ENCODE results near the gene MET. TPM values are rescaled to one million over a fixed set of nuclear protein-coding genes. Genes with fewer than 3 reads are reported as not detected.

Gene MET
- total RNA-seq, 2 donors from 2014 or later = 2.5 to 7.3 TPM

DNA sequence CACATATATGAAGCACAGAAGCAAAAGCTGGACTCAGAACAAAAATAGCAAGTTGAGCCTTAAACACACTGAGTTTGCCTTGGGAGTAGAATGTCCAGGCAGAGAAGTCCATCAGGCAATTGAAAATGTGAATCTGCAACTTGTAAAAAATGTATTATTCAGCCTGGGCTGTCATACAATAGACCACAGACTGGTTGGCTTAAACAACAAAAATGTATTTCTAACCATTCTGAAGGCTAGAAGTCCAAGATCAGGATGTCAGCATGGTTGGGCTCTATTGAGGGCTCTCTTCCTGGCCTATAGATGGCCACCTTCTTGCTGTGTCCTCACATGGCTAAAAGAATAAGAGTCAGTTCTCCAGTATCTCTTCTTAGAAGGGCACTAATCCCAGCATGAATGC lies 113.8 kb downstream of the MET start:
- H3K9me3 Mint-ChIP-seq = no peaks in the 10 kb centered on the region
- H3K36me3 Mint-ChIP-seq (ENCODE audit: low read depth) = no peaks in the 10 kb centered on the region

DNA sequence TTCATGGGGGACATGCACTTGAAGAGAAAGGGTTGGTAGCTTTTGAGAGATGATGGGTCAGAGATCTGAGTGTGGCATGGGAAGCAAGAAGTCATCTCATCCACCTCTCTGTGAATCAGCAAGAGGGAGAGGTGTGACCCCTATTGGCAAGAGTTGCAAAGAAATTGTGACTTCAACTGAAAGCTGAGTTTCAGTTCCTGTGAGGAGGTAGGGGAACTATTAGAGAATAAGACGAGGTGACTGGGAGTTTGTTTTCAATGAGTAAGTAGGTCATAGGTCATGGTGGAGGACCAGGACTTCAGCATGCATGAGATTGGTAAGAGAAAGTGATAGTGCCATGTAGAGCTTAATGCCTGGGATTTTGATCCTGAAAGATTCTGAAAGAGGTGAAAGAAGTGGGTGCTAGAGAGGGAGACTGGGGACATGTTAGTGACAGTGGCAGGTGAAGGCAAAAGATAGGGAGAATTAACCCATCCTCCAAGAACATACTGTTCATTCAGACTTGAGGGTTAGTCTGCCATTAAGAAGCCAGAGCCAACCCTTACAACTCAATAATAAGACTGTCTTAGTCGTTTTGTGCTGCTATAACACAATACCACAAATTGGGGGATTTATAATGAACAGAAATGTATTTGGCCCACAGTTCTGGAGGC lies 114.9 kb downstream of the MET start:
- peaks cover 53% of the 10 kb centered on the region for H3K27me3 ChIP-seq (ENCODE audit: control insufficient read depth, insufficient read depth, low read length, poor library complexity, severe bottlenecking)

More for the DNA sequence above, 113.8 kb downstream of the MET start:
- Histone ChIP-seq H3K36me3 (ENCODE audit: control insufficient read depth, insufficient read depth, low read length) (no peaks in the 10 kb centered on the region), H3K27me3 (ENCODE audit: control insufficient read depth, insufficient read depth, low read length, poor library complexity, severe bottlenecking) (peaks cover 53% of the 10 kb centered on the region), H3K9ac (ENCODE audit: extremely low read depth, low read length, poor library complexity, severe bottlenecking) (no peak overlapping the region), H3K4me1 (ENCODE audit: control insufficient read depth, insufficient read depth, low read length) (peaks cover 12% of the 10 kb centered on the region), H3K9me3 (ENCODE audit: control insufficient read depth, low read length) (no peaks in the 10 kb centered on the region), H3K27ac (ENCODE audit: low read depth, low read length) (no peak overlapping the region), H3K4me3 (ENCODE audit: low read length) (no peak overlapping the region)
- Mint-ChIP-seq H3K4me3 (no peak overlapping the region), H3K27me3 (ENCODE audit: insufficient read depth) (peaks cover 14% of the 10 kb centered on the region), H3K27ac (no peak overlapping the region), H3K4me1 (peaks cover 18% of the 10 kb centered on the region)
- TF ChIP-seq, protein P1, sequence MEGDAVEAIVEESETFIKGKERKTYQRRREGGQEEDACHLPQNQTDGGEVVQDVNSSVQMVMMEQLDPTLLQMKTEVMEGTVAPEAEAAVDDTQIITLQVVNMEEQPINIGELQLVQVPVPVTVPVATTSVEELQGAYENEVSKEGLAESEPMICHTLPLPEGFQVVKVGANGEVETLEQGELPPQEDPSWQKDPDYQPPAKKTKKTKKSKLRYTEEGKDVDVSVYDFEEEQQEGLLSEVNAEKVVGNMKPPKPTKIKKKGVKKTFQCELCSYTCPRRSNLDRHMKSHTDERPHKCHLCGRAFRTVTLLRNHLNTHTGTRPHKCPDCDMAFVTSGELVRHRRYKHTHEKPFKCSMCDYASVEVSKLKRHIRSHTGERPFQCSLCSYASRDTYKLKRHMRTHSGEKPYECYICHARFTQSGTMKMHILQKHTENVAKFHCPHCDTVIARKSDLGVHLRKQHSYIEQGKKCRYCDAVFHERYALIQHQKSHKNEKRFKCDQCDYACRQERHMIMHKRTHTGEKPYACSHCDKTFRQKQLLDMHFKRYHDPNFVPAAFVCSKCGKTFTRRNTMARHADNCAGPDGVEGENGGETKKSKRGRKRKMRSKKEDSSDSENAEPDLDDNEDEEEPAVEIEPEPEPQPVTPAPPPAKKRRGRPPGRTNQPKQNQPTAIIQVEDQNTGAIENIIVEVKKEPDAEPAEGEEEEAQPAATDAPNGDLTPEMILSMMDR (conservative IDR thresholded peaks at IDR 0.05) = no peak
- DNase-seq = no peak

GRCh38 chr7:116787881-116788280 lies 115.9 kb downstream of the MET start:
- no peak overlapping the region for H3K4me3 Mint-ChIP-seq
- H3K9me3 Mint-ChIP-seq = no peaks in the 10 kb centered on the region
- TF ChIP-seq, protein P1 (conservative IDR thresholded peaks at IDR 0.05) = no peak
- H3K27me3 Mint-ChIP-seq (ENCODE audit: insufficient read depth) = peaks cover 9% of the 10 kb centered on the region
- Histone ChIP-seq H3K4me1 (ENCODE audit: control insufficient read depth, insufficient read depth, low read length) (peaks cover 1% of the 10 kb centered on the region), H3K27ac (ENCODE audit: low read depth, low read length) (no peak overlapping the region), H3K4me3 (ENCODE audit: low read length) (no peak overlapping the region), H3K27me3 (ENCODE audit: control insufficient read depth, insufficient read depth, low read length, poor library complexity, severe bottlenecking) (peaks cover 50% of the 10 kb centered on the region), H3K36me3 (ENCODE audit: control insufficient read depth, insufficient read depth, low read length) (no peaks in the 10 kb centered on the region), H3K9ac (ENCODE audit: extremely low read depth, low read length, poor library complexity, severe bottlenecking) (no peak overlapping the region), H3K9me3 (ENCODE audit: control insufficient read depth, low read length) (no peaks in the 10 kb centered on the region)
- 100% methylated on average over 1 of the region's 2 CpGs; no CpG with 5 or more reads in 1 of the 2 experiments for WGBS, 2 experiments (ENCODE audit: insufficient coverage in 1 of 2, insufficient read length in 1 of 2)
- no peak overlapping the region for H3K27ac Mint-ChIP-seq
- no peak for DNase-seq
- H3K36me3 Mint-ChIP-seq (ENCODE audit: low read depth) = no peaks in the 10 kb centered on the region
- H3K4me1 Mint-ChIP-seq = peaks cover 1% of the 10 kb centered on the region

More for the DNA sequence above, 114.9 kb downstream of the MET start:
- Histone ChIP-seq H3K4me3 (ENCODE audit: low read length) (no peak overlapping the region), H3K27ac (ENCODE audit: low read depth, low read length) (no peak overlapping the region), H3K4me1 (ENCODE audit: control insufficient read depth, insufficient read depth, low read length) (peaks cover 10% of the 10 kb centered on the region), H3K36me3 (ENCODE audit: control insufficient read depth, insufficient read depth, low read length) (no peaks in the 10 kb centered on the region), H3K9me3 (ENCODE audit: control insufficient read depth, low read length) (no peaks in the 10 kb centered on the region), H3K9ac (ENCODE audit: extremely low read depth, low read length, poor library complexity, severe bottlenecking) (no peak overlapping the region)
- H3K9me3 Mint-ChIP-seq = no peaks in the 10 kb centered on the region
- no peaks in the 10 kb centered on the region for H3K36me3 Mint-ChIP-seq (ENCODE audit: low read depth)
- no peak overlapping the region for H3K27ac Mint-ChIP-seq
- peaks cover 11% of the 10 kb centered on the region for H3K4me1 Mint-ChIP-seq
- TF ChIP-seq, protein P1 (conservative IDR thresholded peaks at IDR 0.05) = peak; percentile 78
- DNase-seq = peak; percentile 67
- no peak overlapping the region for H3K4me3 Mint-ChIP-seq
- H3K27me3 Mint-ChIP-seq (ENCODE audit: insufficient read depth) = peaks cover 14% of the 10 kb centered on the region
- WGBS, 2 experiments (ENCODE audit: insufficient coverage in 1 of 2, insufficient read length in 1 of 2) = 29 to 69% methylated on average over 1 to 2 of the region's 2 CpGs
